ENCODE data around the gene NR6A1. TPM values are rescaled to one million over a fixed set of nuclear protein-coding genes. Genes with fewer than 3 reads are reported as not detected.

The NR6A1 gene
- total and polyA plus RNA-seq, 2 of the 13 experiments (the other 11 are each of a cell fraction or from before 2014, with no cell fraction given), result 28.1 to 31.5 TPM

DNA sequence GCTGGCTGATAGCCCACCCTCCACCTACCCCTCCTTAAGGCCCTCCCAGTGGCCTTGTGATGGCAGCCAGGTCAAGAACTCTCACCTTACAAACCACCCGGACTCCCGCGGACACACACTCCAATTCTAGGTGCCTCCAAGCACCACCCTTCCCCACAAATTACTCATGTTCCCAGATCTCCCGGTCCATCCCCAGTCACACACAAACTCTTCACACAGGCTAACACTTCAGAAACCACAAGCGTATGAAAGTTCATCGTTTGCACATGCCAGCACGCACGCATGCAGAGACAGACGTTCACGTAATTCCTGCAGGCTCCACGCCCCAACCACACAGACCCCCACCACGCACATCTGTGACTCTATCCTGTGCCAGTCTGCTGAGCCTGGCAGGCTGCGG lies 281.9 kb downstream of the NR6A1 start (continued):
- TF ChIP-seq KAT8 (CRISPR knock-in tag; IDR thresholded peaks at IDR 0.05) (no peak), ZNF782 (CRISPR knock-in tag; IDR thresholded peaks at IDR 0.05; ENCODE audit: borderline replicate concordance) (no peak), SIX4 (CRISPR knock-in tag; IDR thresholded peaks at IDR 0.05) (no peak), ZSCAN31 (CRISPR knock-in tag; IDR thresholded peaks at IDR 0.05; ENCODE audit: low read depth) (no peak), ZNF451 (CRISPR knock-in tag; IDR thresholded peaks at IDR 0.05) (no peak), ERF (CRISPR knock-in tag; IDR thresholded peaks at IDR 0.05) (no peak), AGO2 (optimal IDR thresholded peaks at IDR 0.05; ENCODE audit: low read depth, low read length) (peak; percentile 70), CCDC6 (CRISPR knock-in tag; IDR thresholded peaks at IDR 0.05) (no peak), ZNF24 (IDR thresholded peaks at IDR 0.05) (no peak)
- TF ChIP-seq, protein P1, sequence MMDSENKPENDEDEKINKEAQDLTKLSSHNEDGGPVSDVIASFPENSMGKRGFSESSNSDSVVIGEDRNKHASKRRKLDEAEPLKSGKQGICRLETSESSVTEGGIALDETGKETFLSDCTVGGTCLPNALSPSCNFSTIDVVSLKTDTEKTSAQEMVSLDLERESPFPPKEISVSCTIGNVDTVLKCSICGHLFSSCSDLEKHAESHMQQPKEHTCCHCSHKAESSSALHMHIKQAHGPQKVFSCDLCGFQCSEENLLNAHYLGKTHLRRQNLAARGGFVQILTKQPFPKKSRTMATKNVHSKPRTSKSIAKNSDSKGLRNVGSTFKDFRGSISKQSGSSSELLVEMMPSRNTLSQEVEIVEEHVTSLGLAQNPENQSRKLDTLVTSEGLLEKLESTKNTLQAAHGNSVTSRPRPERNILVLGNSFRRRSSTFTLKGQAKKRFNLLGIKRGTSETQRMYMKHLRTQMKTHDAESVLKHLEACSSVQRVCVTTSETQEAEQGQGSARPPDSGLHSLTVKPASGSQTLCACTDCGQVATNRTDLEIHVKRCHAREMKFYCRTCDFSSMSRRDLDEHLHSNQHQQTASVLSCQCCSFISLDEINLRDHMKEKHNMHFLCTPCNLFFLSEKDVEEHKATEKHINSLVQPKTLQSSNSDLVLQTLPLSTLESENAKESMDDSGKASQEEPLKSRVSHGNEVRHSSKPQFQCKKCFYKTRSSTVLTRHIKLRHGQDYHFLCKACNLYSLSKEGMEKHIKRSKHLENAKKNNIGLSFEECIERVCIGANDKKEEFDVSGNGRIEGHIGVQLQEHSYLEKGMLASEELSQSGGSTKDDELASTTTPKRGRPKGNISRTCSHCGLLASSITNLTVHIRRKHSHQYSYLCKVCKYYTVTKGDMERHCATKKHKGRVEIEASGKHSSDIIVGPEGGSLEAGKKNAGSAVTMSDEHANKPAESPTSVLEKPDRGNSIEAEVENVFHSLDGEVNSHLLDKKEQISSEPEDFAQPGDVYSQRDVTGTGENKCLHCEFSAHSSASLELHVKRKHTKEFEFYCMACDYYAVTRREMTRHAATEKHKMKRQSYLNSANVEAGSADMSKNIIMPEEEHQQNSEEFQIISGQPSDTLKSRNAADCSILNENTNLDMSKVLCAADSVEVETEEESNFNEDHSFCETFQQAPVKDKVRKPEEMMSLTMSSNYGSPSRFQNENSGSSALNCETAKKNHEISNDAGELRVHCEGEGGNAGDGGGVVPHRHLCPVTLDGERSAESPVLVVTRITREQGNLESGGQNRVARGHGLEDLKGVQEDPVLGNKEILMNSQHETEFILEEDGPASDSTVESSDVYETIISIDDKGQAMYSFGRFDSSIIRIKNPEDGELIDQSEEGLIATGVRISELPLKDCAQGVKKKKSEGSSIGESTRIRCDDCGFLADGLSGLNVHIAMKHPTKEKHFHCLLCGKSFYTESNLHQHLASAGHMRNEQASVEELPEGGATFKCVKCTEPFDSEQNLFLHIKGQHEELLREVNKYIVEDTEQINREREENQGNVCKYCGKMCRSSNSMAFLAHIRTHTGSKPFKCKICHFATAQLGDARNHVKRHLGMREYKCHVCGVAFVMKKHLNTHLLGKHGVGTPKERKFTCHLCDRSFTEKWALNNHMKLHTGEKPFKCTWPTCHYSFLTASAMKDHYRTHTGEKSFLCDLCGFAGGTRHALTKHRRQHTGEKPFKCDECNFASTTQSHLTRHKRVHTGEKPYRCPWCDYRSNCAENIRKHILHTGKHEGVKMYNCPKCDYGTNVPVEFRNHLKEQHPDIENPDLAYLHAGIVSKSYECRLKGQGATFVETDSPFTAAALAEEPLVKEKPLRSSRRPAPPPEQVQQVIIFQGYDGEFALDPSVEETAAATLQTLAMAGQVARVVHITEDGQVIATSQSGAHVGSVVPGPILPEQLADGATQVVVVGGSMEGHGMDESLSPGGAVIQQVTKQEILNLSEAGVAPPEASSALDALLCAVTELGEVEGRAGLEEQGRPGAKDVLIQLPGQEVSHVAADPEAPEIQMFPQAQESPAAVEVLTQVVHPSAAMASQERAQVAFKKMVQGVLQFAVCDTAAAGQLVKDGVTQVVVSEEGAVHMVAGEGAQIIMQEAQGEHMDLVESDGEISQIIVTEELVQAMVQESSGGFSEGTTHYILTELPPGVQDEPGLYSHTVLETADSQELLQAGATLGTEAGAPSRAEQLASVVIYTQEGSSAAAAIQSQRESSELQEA (CRISPR knock-in tag; IDR thresholded peaks at IDR 0.05; ENCODE audit: not compliant biosample characterization), result no peak
